ENCODE data around the gene TLK1. TPM values are rescaled to one million over a fixed set of nuclear protein-coding genes. Genes with fewer than 3 reads are reported as not detected.
A peak's percentile ranks its signal among the peaks of the same experiment; 100 is the strongest.

The TLK1 gene
- total and polyA plus RNA-seq, 2 experiments from 2014 or later: 41.2 to 45.0 TPM

GRCh38 chr2:171159372-171160118 lies 1.1 kb downstream of the TLK1 start:
- peaks cover 3% of the 10 kb centered on the region; the same call in 2 of the 3 replicates for H3K9me3 Mint-ChIP-seq
- H4K20me1 ChIP-seq (replicated peaks; ENCODE audit: insufficient read depth): peaks cover 22% of the 10 kb centered on the region; the same call in 1 of the 2 replicates
- peaks cover 9% of the 10 kb centered on the region for H3K27me3 Mint-ChIP-seq (ENCODE audit: insufficient read depth, low read depth, poor library complexity)
- peak overlapping the region; percentile 95 for H3K27ac Mint-ChIP-seq
- DNase-seq (ENCODE audit: low spot score) (peak; percentile 61), ATAC-seq (peak; percentile 39)
- no peaks in the 10 kb centered on the region for H3K9me2 ChIP-seq (ENCODE audit: insufficient read depth)
- no peak for TF ChIP-seq NANOG (IDR thresholded peaks at IDR 0.05; ENCODE audit: borderline replicate concordance)
- no peak for TF ChIP-seq ETS1 (IDR thresholded peaks at IDR 0.05)
- peak; percentile 54 to 56 for TF ChIP-seq CTCF (conservative IDR thresholded peaks at IDR 0.05; ENCODE audit: low read depth in 2 of 2)
- no peak for TF ChIP-seq CREB1 (CRISPR knock-in tag; IDR thresholded peaks at IDR 0.05; ENCODE audit: low read depth)
- TF ChIP-seq JUNB (IDR thresholded peaks at IDR 0.05; ENCODE audit: unreplicated experiment): no peak
- no peak for TF ChIP-seq EZH2phosphoT487 (IDR thresholded peaks at IDR 0.05; ENCODE audit: unreplicated experiment)
- TF ChIP-seq EZH2 (IDR thresholded peaks at IDR 0.05; ENCODE audit: low read depth, unreplicated experiment): no peak
- TF ChIP-seq ZNF114 (CRISPR knock-in tag; IDR thresholded peaks at IDR 0.05): no peak
- TF ChIP-seq ZNF331 (CRISPR knock-in tag; IDR thresholded peaks at IDR 0.05; ENCODE audit: low read depth): no peak
- TF ChIP-seq STAT1 (IDR thresholded peaks at IDR 0.05; ENCODE audit: unreplicated experiment): no peak
- peak; percentile 46; the same call in 1 of the 2 replicates for TF ChIP-seq POLR2AphosphoS5 (IDR thresholded peaks at IDR 0.05; ENCODE audit: low read depth)
- no peaks in the 10 kb centered on the region for H3K27me3 ChIP-seq (ENCODE audit: insufficient read depth)
- no peaks in the 10 kb centered on the region for H3K36me3 ChIP-seq (ENCODE audit: insufficient read depth)
- H3K36me3 Mint-ChIP-seq (ENCODE audit: low read depth): peaks cover 7% of the 10 kb centered on the region; the same call in 1 of the 3 replicates
- H3K4me2 ChIP-seq: peak overlapping the region; percentile 86
- peak overlapping the region; percentile 89 for H3K4me3 Mint-ChIP-seq
- peaks cover 64% of the 10 kb centered on the region for H3K79me2 ChIP-seq (replicated peaks; ENCODE audit: insufficient read depth)
- peak overlapping the region; percentile 92 for H3K4me3 ChIP-seq
- 0 out of 2 replicates have a peak overlapping the region, but pooled peaks have one; percentile 30 for H2AFZ ChIP-seq
- H3K4me1 Mint-ChIP-seq: peaks cover 53% of the 10 kb centered on the region
- H3K4me1 ChIP-seq (ENCODE audit: insufficient read depth): peaks cover 53% of the 10 kb centered on the region
- peak overlapping the region; percentile 92 for H3K27ac ChIP-seq (ENCODE audit: low read depth)
- no peaks in the 10 kb centered on the region; the same call in 1 of the 2 replicates for H3F3A ChIP-seq (replicated peaks; ENCODE audit: low read depth)

GRCh38 chr2:171158790-171159371 lies 1.8 kb downstream of the TLK1 start:
- Mint-ChIP-seq H3K36me3 (ENCODE audit: low read depth) (peaks cover 7% of the 10 kb centered on the region; the same call in 1 of the 3 replicates), H3K9me3 (peaks cover 3% of the 10 kb centered on the region; the same call in 2 of the 3 replicates), H3K4me1 (peaks cover 58% of the 10 kb centered on the region), H3K4me3 (peak overlapping the region; percentile 89), H3K27ac (peak overlapping the region; percentile 95), H3K27me3 (ENCODE audit: insufficient read depth, low read depth, poor library complexity) (peaks cover 9% of the 10 kb centered on the region)
- DNase-seq (ENCODE audit: low spot score): no peak
- Histone ChIP-seq H4K20me1 (replicated peaks; ENCODE audit: insufficient read depth) (peaks cover 22% of the 10 kb centered on the region; the same call in 1 of the 2 replicates), H3K27me3 (ENCODE audit: insufficient read depth) (no peaks in the 10 kb centered on the region), H3K4me2 (peak overlapping the region; percentile 86), H3K9me2 (ENCODE audit: insufficient read depth) (no peaks in the 10 kb centered on the region), H3K27ac (ENCODE audit: low read depth) (peak overlapping the region; percentile 92; the same call in 1 of the 2 replicates), H3K36me3 (ENCODE audit: insufficient read depth) (no peaks in the 10 kb centered on the region), H3F3A (replicated peaks; ENCODE audit: low read depth) (no peaks in the 10 kb centered on the region; the same call in 1 of the 2 replicates), H3K4me3 (peak overlapping the region; percentile 92), H3K4me1 (ENCODE audit: insufficient read depth) (peaks cover 58% of the 10 kb centered on the region), H3K79me2 (replicated peaks; ENCODE audit: insufficient read depth) (peaks cover 71% of the 10 kb centered on the region), H2AFZ (no peak overlapping the region)
- ATAC-seq: no peak
- TF ChIP-seq ZNF462 (CRISPR knock-in tag; IDR thresholded peaks at IDR 0.05): no peak
